Measurements from ENCODE around the gene CELF4. TPM values are rescaled to one million over a fixed set of nuclear protein-coding genes. Genes with fewer than 3 reads are reported as not detected.

The CELF4 gene
- total RNA-seq, 1 donor, result not detected

GRCh38 chr18:37244618-37245017, 321.0 kb downstream of the CELF4 start:
- no peaks in the 10 kb centered on the region for H3K9me3 ChIP-seq (ENCODE audit: low read depth, low read length)
- no peak overlapping the region for H3K4me3 ChIP-seq (ENCODE audit: low read length)
- peaks cover 34% of the 10 kb centered on the region for H3K27me3 ChIP-seq (ENCODE audit: insufficient read depth, low read length)
- H3K4me1 ChIP-seq (ENCODE audit: insufficient read depth, low read length), result no peaks in the 10 kb centered on the region

DNA sequence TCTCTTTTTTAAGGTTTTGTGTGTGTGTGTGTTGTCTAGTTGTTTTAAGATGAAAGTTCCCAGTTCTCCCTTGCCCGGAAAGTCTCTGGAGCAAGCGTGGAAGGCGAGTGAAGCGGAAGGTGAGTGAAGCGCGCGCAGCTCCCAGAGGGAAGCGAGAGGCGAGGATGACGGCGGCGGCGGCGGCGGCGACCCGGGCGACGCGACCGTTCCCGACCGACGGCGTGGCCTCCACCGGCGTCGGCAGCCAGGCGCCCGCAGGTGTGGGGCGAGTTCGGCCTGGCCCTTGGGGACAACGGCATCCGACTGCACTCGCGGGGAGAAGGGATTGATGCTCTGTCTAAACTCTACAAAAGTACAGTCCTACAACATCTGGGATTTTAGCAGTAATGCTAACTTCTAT, 321.9 kb downstream of the CELF4 start:
- Histone ChIP-seq H3K4me1 (ENCODE audit: insufficient read depth, low read length) (no peaks in the 10 kb centered on the region), H3K4me3 (ENCODE audit: low read length) (no peak overlapping the region), H3K9me3 (ENCODE audit: low read depth, low read length) (no peaks in the 10 kb centered on the region), H3K27me3 (ENCODE audit: insufficient read depth, low read length) (peaks cover 34% of the 10 kb centered on the region)

DNA sequence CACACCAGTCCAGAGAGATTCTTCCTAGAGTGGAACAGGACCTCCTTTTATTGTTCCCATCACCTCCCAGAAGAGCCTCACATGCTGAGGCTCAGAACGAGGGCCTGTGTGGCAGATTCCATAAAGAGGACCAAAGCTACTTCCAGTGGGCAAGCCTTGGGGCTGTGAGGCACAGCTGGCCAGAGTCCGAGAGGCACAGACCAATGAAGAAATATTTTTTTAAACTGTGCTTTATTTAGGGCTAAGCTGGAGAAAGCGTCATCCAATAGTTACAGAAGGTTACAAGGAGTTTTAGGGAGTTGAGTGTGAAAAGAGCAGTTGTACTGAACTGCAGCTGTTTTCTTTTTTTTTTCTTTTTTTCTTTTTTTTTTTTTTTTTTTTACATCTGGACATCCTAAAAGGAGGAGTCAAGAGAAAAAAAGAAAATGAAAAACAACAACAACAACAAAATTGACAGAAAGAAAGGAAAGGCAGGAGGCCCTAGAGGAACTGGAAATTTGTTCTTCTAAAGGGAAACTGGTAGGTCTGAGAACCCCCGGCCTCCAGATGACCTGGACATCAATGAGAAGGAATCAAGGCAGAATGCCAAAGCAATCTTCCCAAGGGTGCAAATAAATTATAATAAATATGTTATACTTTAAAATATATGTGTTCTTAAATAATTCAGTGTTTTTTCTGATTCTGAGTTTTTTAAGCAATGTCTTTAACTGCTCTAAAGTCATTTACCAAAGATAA, 322.6 kb downstream of the CELF4 start:
- H3K27me3 ChIP-seq (ENCODE audit: insufficient read depth, low read length), result peaks cover 34% of the 10 kb centered on the region
- H3K4me3 ChIP-seq (ENCODE audit: low read length), result no peak overlapping the region
- H3K9me3 ChIP-seq (ENCODE audit: low read depth, low read length), result no peaks in the 10 kb centered on the region
- H3K4me1 ChIP-seq (ENCODE audit: insufficient read depth, low read length), result no peaks in the 10 kb centered on the region

- no peaks in the 10 kb centered on the region for H3K4me1 ChIP-seq (ENCODE audit: insufficient read depth, low read length)
- H3K4me3 ChIP-seq (ENCODE audit: low read length), result no peak overlapping the region
- H3K27me3 ChIP-seq (ENCODE audit: insufficient read depth, low read length), result peaks cover 34% of the 10 kb centered on the region
- no peaks in the 10 kb centered on the region for H3K9me3 ChIP-seq (ENCODE audit: low read depth, low read length)
Measured at GRCh38 chr18:37242091-37242490, 323.5 kb downstream of the CELF4 start.

- Histone ChIP-seq H3K27me3 (ENCODE audit: insufficient read depth, low read length) (peaks cover 12% of the 10 kb centered on the region), H3K4me3 (ENCODE audit: low read length) (no peak overlapping the region), H3K9me3 (ENCODE audit: low read depth, low read length) (no peaks in the 10 kb centered on the region), H3K4me1 (ENCODE audit: insufficient read depth, low read length) (no peaks in the 10 kb centered on the region)
Measured at GRCh38 chr18:37238282-37239108, 327.1 kb downstream of the CELF4 start.

GRCh38 chr18:37235583-37235982, 330.0 kb downstream of the CELF4 start:
- no peak overlapping the region for H3K4me3 ChIP-seq (ENCODE audit: low read length)
- no peaks in the 10 kb centered on the region for H3K27me3 ChIP-seq (ENCODE audit: insufficient read depth, low read length)
- H3K9me3 ChIP-seq (ENCODE audit: low read depth, low read length), result no peaks in the 10 kb centered on the region
- H3K4me1 ChIP-seq (ENCODE audit: insufficient read depth, low read length), result no peaks in the 10 kb centered on the region

DNA sequence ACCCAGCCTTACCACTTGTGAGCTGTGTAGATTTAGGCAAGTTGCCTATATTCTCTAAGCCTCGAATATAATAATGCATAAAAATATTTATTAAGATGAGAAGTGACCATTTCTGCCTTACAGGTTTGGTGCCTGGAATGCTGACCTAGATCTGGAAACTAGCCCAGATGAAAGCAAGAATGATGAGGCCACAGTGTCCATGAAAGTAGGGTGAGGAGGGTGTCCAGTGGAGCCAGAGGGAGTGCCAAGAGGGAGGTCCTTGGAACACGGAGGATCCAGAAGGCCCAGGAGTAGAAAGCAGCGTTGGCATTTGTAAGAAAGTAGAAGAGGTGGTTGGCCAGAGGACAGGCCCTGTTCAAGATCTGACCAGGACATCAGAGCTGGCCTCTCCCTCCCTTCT, 334.3 kb downstream of the CELF4 start:
- Histone ChIP-seq H3K9me3 (ENCODE audit: low read depth, low read length) (no peaks in the 10 kb centered on the region), H3K4me3 (ENCODE audit: low read length) (no peak overlapping the region), H3K27me3 (ENCODE audit: insufficient read depth, low read length) (no peaks in the 10 kb centered on the region), H3K4me1 (ENCODE audit: insufficient read depth, low read length) (no peaks in the 10 kb centered on the region)

- no peak overlapping the region for H3K4me3 ChIP-seq (ENCODE audit: low read length)
- H3K9me3 ChIP-seq (ENCODE audit: low read depth, low read length), result no peaks in the 10 kb centered on the region
- H3K27me3 ChIP-seq (ENCODE audit: insufficient read depth, low read length), result no peaks in the 10 kb centered on the region
- no peaks in the 10 kb centered on the region for H3K4me1 ChIP-seq (ENCODE audit: insufficient read depth, low read length)
Measured at GRCh38 chr18:37230768-37231167, 334.8 kb downstream of the CELF4 start.

- no peaks in the 10 kb centered on the region for H3K4me1 ChIP-seq (ENCODE audit: insufficient read depth, low read length)
- H3K4me3 ChIP-seq (ENCODE audit: low read length), result no peak overlapping the region
- H3K9me3 ChIP-seq (ENCODE audit: low read depth, low read length), result no peaks in the 10 kb centered on the region
- H3K27me3 ChIP-seq (ENCODE audit: insufficient read depth, low read length), result no peaks in the 10 kb centered on the region
Measured at GRCh38 chr18:37225279-37225678, 340.3 kb downstream of the CELF4 start.

DNA sequence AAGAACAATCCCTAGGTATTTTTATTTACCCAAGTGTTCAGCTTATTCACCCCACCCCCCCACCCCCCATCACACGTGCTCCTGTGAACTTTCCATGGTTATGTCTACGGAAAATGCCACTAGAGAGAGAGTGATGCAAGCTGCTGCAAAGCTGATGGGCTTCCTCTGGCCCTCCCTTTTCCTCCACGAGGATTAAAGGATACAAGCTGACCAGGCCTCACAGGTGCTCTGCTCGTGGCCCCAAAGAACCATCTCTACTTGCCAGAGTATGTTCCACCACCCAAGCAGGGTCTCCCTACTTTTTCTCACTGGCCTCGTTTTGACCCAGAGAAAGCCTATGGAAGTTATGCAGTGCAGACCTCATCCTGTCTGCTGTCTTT, 342.6 kb downstream of the CELF4 start:
- Histone ChIP-seq H3K9me3 (ENCODE audit: low read depth, low read length) (no peaks in the 10 kb centered on the region), H3K27me3 (ENCODE audit: insufficient read depth, low read length) (no peaks in the 10 kb centered on the region), H3K4me1 (ENCODE audit: insufficient read depth, low read length) (no peaks in the 10 kb centered on the region), H3K4me3 (ENCODE audit: low read length) (no peak overlapping the region)

DNA sequence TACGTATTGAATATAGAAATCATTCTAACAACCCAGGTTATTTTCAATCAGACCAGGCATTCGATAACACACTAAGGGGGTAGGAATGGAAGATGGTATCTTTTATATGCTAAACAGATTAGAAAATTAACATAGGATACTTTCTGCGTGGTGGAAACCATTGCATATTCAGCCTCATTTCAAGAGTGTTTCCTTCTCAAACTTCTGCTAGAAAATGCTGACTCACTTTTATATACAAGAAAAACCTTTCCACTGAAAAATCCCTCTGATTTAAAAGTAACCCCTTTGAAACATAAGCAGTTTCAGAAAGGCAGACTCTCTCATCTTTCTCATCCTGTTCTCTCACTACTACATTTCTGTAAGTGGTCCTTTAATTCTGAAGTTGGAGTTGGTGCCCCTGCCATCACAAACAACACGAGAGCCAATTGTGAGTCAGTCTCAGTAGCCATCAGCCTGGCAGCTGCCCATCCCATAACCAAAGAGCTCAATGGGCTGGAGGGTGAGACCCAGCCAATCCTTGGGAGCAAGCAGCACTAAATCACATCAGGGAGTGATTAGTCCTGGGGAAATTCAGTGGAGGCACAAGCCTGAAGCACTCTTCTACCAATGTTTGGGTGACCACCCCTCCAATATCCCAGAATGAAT, 343.1 kb downstream of the CELF4 start:
- Histone ChIP-seq H3K27me3 (ENCODE audit: insufficient read depth, low read length) (no peaks in the 10 kb centered on the region), H3K4me3 (ENCODE audit: low read length) (no peak overlapping the region), H3K4me1 (ENCODE audit: insufficient read depth, low read length) (no peaks in the 10 kb centered on the region), H3K9me3 (ENCODE audit: low read depth, low read length) (no peaks in the 10 kb centered on the region)

DNA sequence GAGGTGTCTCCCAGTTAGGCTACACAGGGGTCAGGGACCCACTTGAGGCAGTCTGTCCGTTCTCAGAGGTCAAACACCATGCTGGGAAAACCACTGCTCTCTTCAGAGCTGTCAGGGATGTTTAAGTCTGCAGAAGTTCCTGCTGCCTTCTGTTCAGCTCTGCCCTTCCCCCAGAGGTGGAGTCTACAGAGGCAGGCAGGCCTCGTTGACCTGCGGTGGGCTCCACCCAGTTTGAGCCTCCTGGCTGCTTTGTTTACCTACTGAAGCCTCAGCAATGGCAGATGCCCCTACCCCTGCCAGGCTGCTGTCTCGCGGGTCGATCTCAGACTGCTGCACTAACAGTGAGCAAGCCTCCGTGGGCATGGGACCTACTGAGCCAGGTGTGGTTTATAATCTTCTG, 346.3 kb downstream of the CELF4 start:
- H3K9me3 ChIP-seq (ENCODE audit: low read depth, low read length), result no peaks in the 10 kb centered on the region
- H3K4me1 ChIP-seq (ENCODE audit: insufficient read depth, low read length), result no peaks in the 10 kb centered on the region
- H3K4me3 ChIP-seq (ENCODE audit: low read length), result no peak overlapping the region
- H3K27me3 ChIP-seq (ENCODE audit: insufficient read depth, low read length), result no peaks in the 10 kb centered on the region

DNA sequence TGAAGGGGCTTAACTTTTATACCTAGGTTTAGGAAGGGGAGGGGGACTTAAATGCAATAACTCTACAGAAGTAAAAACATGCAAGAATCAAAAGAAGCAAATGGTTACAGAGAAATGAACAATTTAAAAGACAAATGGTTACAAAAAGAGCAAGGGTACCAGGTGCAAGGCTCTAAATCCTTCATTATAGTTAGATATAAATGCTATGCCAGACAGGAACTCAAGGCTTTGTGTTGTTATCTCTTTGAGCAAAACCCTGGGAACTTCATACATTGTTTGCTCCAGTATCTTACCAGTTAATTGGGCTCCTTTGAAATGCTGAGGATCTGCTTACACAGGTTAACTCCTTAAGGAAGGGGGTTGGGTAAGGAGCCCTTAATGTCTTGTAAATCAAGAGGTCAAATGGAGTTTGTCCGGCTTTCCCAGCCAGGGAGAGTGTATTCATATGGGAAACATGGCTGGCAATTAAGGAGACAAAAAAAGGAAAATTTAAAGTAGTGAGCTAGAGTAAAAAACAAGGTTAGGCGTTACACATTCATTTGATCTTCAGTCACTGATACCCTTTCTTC, 347.5 kb downstream of the CELF4 start:
- Histone ChIP-seq H3K4me1 (ENCODE audit: insufficient read depth, low read length) (no peaks in the 10 kb centered on the region), H3K27me3 (ENCODE audit: insufficient read depth, low read length) (no peaks in the 10 kb centered on the region), H3K4me3 (ENCODE audit: low read length) (no peak overlapping the region), H3K9me3 (ENCODE audit: low read depth, low read length) (no peaks in the 10 kb centered on the region)

- no peaks in the 10 kb centered on the region for H3K27me3 ChIP-seq (ENCODE audit: insufficient read depth, low read length)
- no peaks in the 10 kb centered on the region for H3K4me1 ChIP-seq (ENCODE audit: insufficient read depth, low read length)
- H3K9me3 ChIP-seq (ENCODE audit: low read depth, low read length), result no peaks in the 10 kb centered on the region
- no peak overlapping the region for H3K4me3 ChIP-seq (ENCODE audit: low read length)
Measured at GRCh38 chr18:37210781-37211180, 354.8 kb downstream of the CELF4 start.

- Histone ChIP-seq H3K9me3 (ENCODE audit: low read depth, low read length) (no peaks in the 10 kb centered on the region), H3K4me1 (ENCODE audit: insufficient read depth, low read length) (no peaks in the 10 kb centered on the region), H3K4me3 (ENCODE audit: low read length) (no peak overlapping the region), H3K27me3 (ENCODE audit: insufficient read depth, low read length) (no peaks in the 10 kb centered on the region)
Measured at GRCh38 chr18:37207343-37207742, 358.3 kb downstream of the CELF4 start.
